T-cell (primary cell): ENCODE data around the gene CCNB1IP1. TPM values are rescaled to one million over a fixed set of nuclear protein-coding genes. Genes with fewer than 3 reads are reported as not detected.
A peak's percentile ranks its signal among the peaks of the same experiment; 100 is the strongest.
"Not testable (repeated sequence)": the region's sequence is repeated elsewhere in the genome, so short reads cannot be mapped to it uniquely, and the experiment has no call there.

Source experiments
- ATAC-seq, 4 experiments: fragments of 200-7000 bp in 3 of 4; fragments of 150-1000 bp in 1 of 4; cut with Tn5 transposase; replicated peaks in 1 of 4; 1 replicate in 3 of 4; 2 replicates in 1 of 4; pipeline ENCODE4 v1.10.0; 2021; ENCODE audit warnings: moderate library complexity in 3 of 4, mild to moderate bottlenecking in 2 of 4, moderate number of reproducible peaks in 1 of 4
- CTCF ChIA-PET, 2 donors: fragments of 300-600 bp; sonication (Branson Sonifier 250); formaldehyde crosslinking; loops; one replicate each; lab custom pipeline; 2022; ENCODE audit warnings: antibody characterized with exemption in 2 of 2; lab: Charles Lee
- POLR2A ChIA-PET, 2 donors: fragments of 300-600 bp; sonication (Branson Sonifier 250); formaldehyde crosslinking; loops; one replicate each; lab custom pipeline; 2022; ENCODE audit warnings: antibody characterized with exemption in 2 of 2; lab: Charles Lee
- DNase-seq, 35 experiments: peaks; one replicate each; pipeline versions ENCODE4 v3.0.0 to v3.0.0-alpha.2; 2013 to 2023
- H3K27ac ChIP-seq: one replicate; pipeline ENCODE4 v1.5.1; 2013; ENCODE audit warnings: low read length
- H3K27me3 ChIP-seq, 2 experiments: replicated peaks in 1 of 2; 1 replicate in 1 of 2; 2 replicates in 1 of 2; pipeline versions ENCODE4 v1.6.1 to v1.7.0; 2013; ENCODE audit warnings: low read length in 1 of 2, mixed read lengths in 1 of 2; ENCODE audit not compliant: control insufficient read depth in 2 of 2, insufficient read depth in 2 of 2; ENCODE audit errors: extremely low read depth in 1 of 2
- H3K36me3 ChIP-seq, 2 donors: 1 replicate in 1 of 2; 2 replicates in 1 of 2; pipeline versions ENCODE4 v1.6.1 to v1.7.0; 2013; ENCODE audit warnings: low read length in 1 of 2; ENCODE audit not compliant: control insufficient read depth in 2 of 2, insufficient read depth in 1 of 2; ENCODE audit errors: extremely low read depth in 1 of 2
- H3K4me1 ChIP-seq, 2 experiments: 1 replicate in 1 of 2; 2 replicates in 1 of 2; pipeline versions ENCODE4 v1.6.1 to v1.7.0; 2013; ENCODE audit warnings: low read length in 2 of 2, mixed read lengths in 1 of 2; ENCODE audit not compliant: insufficient read depth in 2 of 2, control insufficient read depth in 1 of 2; ENCODE audit errors: extremely low read depth in 1 of 2
- H3K4me3 ChIP-seq, 2 donors: 1 replicate in 1 of 2; 2 replicates in 1 of 2; pipeline versions ENCODE4 v1.5.1 to v1.7.0; 2013; ENCODE audit warnings: mild to moderate bottlenecking in 2 of 2, low read length in 1 of 2, moderate library complexity in 1 of 2; ENCODE audit not compliant: control insufficient read depth in 1 of 2; ENCODE audit errors: extremely low read depth in 1 of 2
- H3K9me3 ChIP-seq: 2 replicates; pipeline ENCODE4 v1.7.0; 2013
- H3K27ac Mint-ChIP-seq, 2 donors: one replicate each; pipeline ENCODE4 v1.8.0; 2020 to 2021; ENCODE audit warnings: mild to moderate bottlenecking in 2 of 2, mixed read lengths in 2 of 2
- H3K27me3 Mint-ChIP-seq, 2 donors: one replicate each; pipeline ENCODE4 v1.8.0; 2021 to 2022; ENCODE audit warnings: mixed read lengths in 2 of 2
- H3K36me3 Mint-ChIP-seq: one replicate; pipeline ENCODE4 v1.8.0; 2021; ENCODE audit warnings: mixed read lengths
- H3K4me1 Mint-ChIP-seq, 3 donors: one replicate each; pipeline ENCODE4 v1.8.0; 2020 to 2022; ENCODE audit warnings: mixed read lengths in 3 of 3, mild to moderate bottlenecking in 1 of 3
- H3K4me3 Mint-ChIP-seq, 3 donors: one replicate each; pipeline ENCODE4 v1.8.0; 2020 to 2022; ENCODE audit warnings: mild to moderate bottlenecking in 3 of 3, mixed read lengths in 3 of 3, moderate library complexity in 3 of 3
- H3K9me3 Mint-ChIP-seq, 3 donors: one replicate each; pipeline ENCODE4 v1.8.0; 2020 to 2022; ENCODE audit warnings: mixed read lengths in 3 of 3
- WGBS: methylation state at CpG from one replicate; pipeline ENCODE4 v1.1.5; 2013; ENCODE audit warnings: missing lambda C conversion rate; ENCODE audit not compliant: insufficient coverage; 5-methylcytosine and 5-hydroxymethylcytosine counted together
- total RNA-seq, 35 experiments: library from RNA in 6 of 35; stranded (reverse) in 6 of 35; fragments of 120-200 nt in 1 of 35; gene quantifications; one replicate each; pipeline versions ENCODE4 v1.2.1 to v1.2.4 and lab custom pipeline; 2013 to 2026

CCNB1IP1 gene
- total RNA-seq, 5 donors from 2014 or later (not counting 1 experiment from before 2014, with no cell fraction given), result 20.6 to 25.5 (median 23.0) TPM

GRCh38 chr14:20305265-20306078 lies 27.6 kb downstream of the CCNB1IP1 start, which contains the start of gene TTC5:
Gene TTC5 (minus strand): TSS chr14:20305951. CDS start chr14:20305937, 14 bp downstream.
- DNase-seq (peak; percentile 75 to 95 (median 87)), ATAC-seq (peak; percentile 97 to 99 (median 98))
- Histone ChIP-seq H3K36me3 (peaks cover 0 to 14% of the 10 kb centered on the region in 2 donors), H3K4me3 (peak within 1 kb of the TSS; percentile 75 to 90), H3K27ac (peak within 1 kb of the TSS; percentile 15), H3K4me1 (peaks cover 6 to 12% of the 10 kb centered on the region in 2 experiments), H3K9me3 (no peaks in the 10 kb centered on the region), H3K27me3 (no peaks in the 10 kb centered on the region)
- Mint-ChIP-seq H3K4me3 (peak within 1 kb of the TSS; percentile 90 to 95 (median 94)), H3K9me3 (no peaks in the 10 kb centered on the region), H3K27me3 (no peaks in the 10 kb centered on the region), H3K36me3 (peaks cover 20% of the 10 kb centered on the region), H3K4me1 (peaks cover 34 to 41% (median 36%) of the 10 kb centered on the region in 3 donors), H3K27ac (peak within 1 kb of the TSS; percentile 76 to 89)
- WGBS, result under 1% methylated on average over 25 of the region's 27 CpGs
- ChIA-PET CTCF (interaction anchor here in 1 of 2 donors (1.1 to 1.5 kb wide), 6 partner anchors 22 to 376 kb away, joined by 3 to 5 read pairs (median 4); partner anchors contain the start of genes APEX1 and PARP2), POLR2A (interaction anchor here in 1 of 2 donors (0.6 kb wide), 1 partner anchor 1569 kb away, joined by 3 read pairs; no protein-coding TSS in a partner anchor)

- peaks cover 6 to 12% of the 10 kb centered on the region in 2 experiments for H3K4me1 ChIP-seq
- H3K27ac Mint-ChIP-seq, result peak overlapping the region in 1 of 2 donors; percentile 8
- H3K4me3 Mint-ChIP-seq, result no peak overlapping the region
- no CpG with 5 or more reads among the region's 1 CpG for WGBS
- peaks cover 34 to 43% (median 36%) of the 10 kb centered on the region in 3 donors for H3K4me1 Mint-ChIP-seq
- CTCF ChIA-PET, result interaction anchor here in 1 of 2 donors (0.5 kb wide), 1 partner anchor 13 kb away, joined by 10 read pairs; no protein-coding TSS in a partner anchor
- no peaks in the 10 kb centered on the region for H3K9me3 Mint-ChIP-seq
- no peaks in the 10 kb centered on the region for H3K27me3 ChIP-seq
- ATAC-seq (no peak), DNase-seq (no peak)
- H3K9me3 ChIP-seq, result no peaks in the 10 kb centered on the region
- POLR2A ChIA-PET, result no interaction called here
- H3K4me3 ChIP-seq, result no peak overlapping the region
- peaks cover 36% of the 10 kb centered on the region for H3K36me3 Mint-ChIP-seq
- peaks cover 0 to 41% of the 10 kb centered on the region in 2 donors for H3K36me3 ChIP-seq
- no peaks in the 10 kb centered on the region for H3K27me3 Mint-ChIP-seq
- H3K27ac ChIP-seq, result no peak overlapping the region
Measured at GRCh38 chr14:20302042-20302755, 30.9 kb downstream of the CCNB1IP1 start.

GRCh38 chr14:20295067-20295466 lies 38.0 kb downstream of the CCNB1IP1 start:
- no peak overlapping the region for H3K4me3 Mint-ChIP-seq
- Histone ChIP-seq H3K36me3 (peaks cover 0 to 86% of the 10 kb centered on the region in 2 donors), H3K9me3 (no peaks in the 10 kb centered on the region), H3K4me1 (no peaks in the 10 kb centered on the region), H3K27me3 (no peaks in the 10 kb centered on the region), H3K27ac (no peak overlapping the region), H3K4me3 (no peak overlapping the region)
- no peaks in the 10 kb centered on the region for H3K27me3 Mint-ChIP-seq
- ChIA-PET POLR2A (interaction anchor here in 1 of 2 donors (0.5 kb wide), 1 partner anchor 244 kb away, joined by 5 read pairs; no protein-coding TSS in a partner anchor), CTCF (no interaction called here)
- no peak for ATAC-seq
- no peak for DNase-seq
- H3K36me3 Mint-ChIP-seq, result peaks cover 58% of the 10 kb centered on the region
- H3K9me3 Mint-ChIP-seq, result no peaks in the 10 kb centered on the region
- 66% methylated on average over 3 of the region's 4 CpGs for WGBS
- H3K27ac Mint-ChIP-seq, result peak overlapping the region in 1 of 2 donors; percentile 36
- no peaks in the 10 kb centered on the region for H3K4me1 Mint-ChIP-seq

DNA sequence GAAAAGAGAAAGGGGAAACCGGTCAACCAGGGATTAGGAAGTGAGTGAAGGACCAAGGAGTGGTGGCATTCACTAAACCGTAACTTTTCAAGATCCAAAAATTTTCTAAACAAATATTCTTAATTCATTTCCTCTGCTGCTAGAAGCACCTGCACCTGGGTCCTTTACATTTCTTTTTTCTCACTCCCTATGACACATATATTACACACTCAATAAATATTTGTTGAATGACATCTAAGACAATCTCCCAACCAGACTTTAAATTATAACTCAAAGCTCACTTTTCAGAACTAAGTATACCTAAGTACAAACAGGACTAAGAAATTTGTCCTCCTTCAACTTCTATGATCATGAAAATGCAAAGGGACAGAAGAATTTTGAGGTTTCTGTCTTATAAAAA lies 38.4 kb downstream of the CCNB1IP1 start:
- Histone ChIP-seq H3K4me1 (no peaks in the 10 kb centered on the region), H3K4me3 (no peak overlapping the region), H3K9me3 (no peaks in the 10 kb centered on the region), H3K36me3 (peaks cover 0 to 88% of the 10 kb centered on the region in 2 donors), H3K27ac (no peak overlapping the region), H3K27me3 (no peaks in the 10 kb centered on the region)
- Mint-ChIP-seq H3K4me1 (no peaks in the 10 kb centered on the region), H3K9me3 (no peaks in the 10 kb centered on the region), H3K4me3 (no peak overlapping the region), H3K27ac (no peak overlapping the region), H3K36me3 (peaks cover 61% of the 10 kb centered on the region), H3K27me3 (no peaks in the 10 kb centered on the region)
- no CpG with 5 or more reads among the region's 2 CpGs for WGBS
- no peak for ATAC-seq
- CTCF ChIA-PET, result no interaction called here
- no peak for DNase-seq
- POLR2A ChIA-PET, result interaction anchor here in 1 of 2 donors (0.5 kb wide), 1 partner anchor 244 kb away, joined by 5 read pairs; no protein-coding TSS in a partner anchor

GRCh38 chr14:20281998-20282397 lies 51.1 kb downstream of the CCNB1IP1 start:
- H3K4me3 ChIP-seq, H3K9me3 Mint-ChIP-seq, H3K4me3 Mint-ChIP-seq, H3K27me3 ChIP-seq, POLR2A ChIA-PET, H3K27ac Mint-ChIP-seq, CTCF ChIA-PET, DNase-seq, H3K27me3 Mint-ChIP-seq, H3K27ac ChIP-seq, H3K9me3 ChIP-seq, H3K36me3 ChIP-seq, ATAC-seq: not testable (repeated sequence)
- H3K4me1 ChIP-seq, result peaks cover 0 to 17% of the 10 kb centered on the region in 2 experiments
- H3K4me1 Mint-ChIP-seq, result peaks cover 32 to 36% (median 35%) of the 10 kb centered on the region in 3 donors
- H3K36me3 Mint-ChIP-seq, result peaks cover 77% of the 10 kb centered on the region
- WGBS, result no CpG with 5 or more reads among the region's 1 CpG

DNA sequence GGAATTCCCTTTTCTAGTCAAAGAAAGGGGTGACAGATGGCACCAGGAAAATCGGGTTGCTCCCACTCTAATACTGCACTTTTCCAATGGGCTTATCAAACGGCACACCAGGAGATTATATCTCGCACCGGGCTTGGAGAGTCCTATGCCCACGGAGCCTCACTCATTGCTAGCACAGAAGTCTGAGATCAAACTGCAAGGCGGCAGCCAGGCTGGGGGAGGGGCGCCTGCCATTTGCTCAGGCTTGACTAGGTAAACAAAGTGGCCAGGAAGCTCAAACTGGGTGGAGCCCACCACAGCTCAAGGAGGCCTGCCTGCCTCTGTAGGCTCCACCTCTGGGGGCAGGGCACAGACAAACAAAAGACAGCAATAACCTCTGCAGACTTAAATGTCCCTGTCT lies 52.8 kb downstream of the CCNB1IP1 start:
- H3K36me3 ChIP-seq, POLR2A ChIA-PET, H3K27ac ChIP-seq, H3K27me3 Mint-ChIP-seq, H3K27me3 ChIP-seq, H3K9me3 ChIP-seq, ATAC-seq, CTCF ChIA-PET, H3K9me3 Mint-ChIP-seq: not testable (repeated sequence)
- peak in 22 of 35 experiments; percentile 3 to 47 (median 10) for DNase-seq
- Mint-ChIP-seq H3K4me3 (peak overlapping the region in 1 of 3 donors; percentile 50), H3K4me1 (peaks cover 32 to 36% (median 35%) of the 10 kb centered on the region in 3 donors), H3K27ac (peak overlapping the region; percentile 32 to 49), H3K36me3 (peaks cover 67% of the 10 kb centered on the region)
- Histone ChIP-seq H3K4me1 (peaks cover 0 to 17% of the 10 kb centered on the region in 2 experiments), H3K4me3 (peak overlapping the region in 1 of 2 donors; percentile 23)
- 89% methylated on average over 5 of the region's 7 CpGs for WGBS
